Dendritic cell treated with granulocyte-macrophage colony-stimulating factor and Interleukin-4, amounts not matched to agents 40 ng/mL and 50 ng/mL, for 4 days (primary cell): ENCODE results near the gene NFRKB.

ENCODE experiments used
- H3K27ac Mint-ChIP-seq: one replicate; pipeline ENCODE4 v1.8.0; 2022; ENCODE audit warnings: mild to moderate bottlenecking, mixed read lengths
- H3K27me3 Mint-ChIP-seq: one replicate; pipeline ENCODE4 v1.8.0; 2022; ENCODE audit warnings: mild to moderate bottlenecking, mixed read lengths
- H3K36me3 Mint-ChIP-seq: one replicate; pipeline ENCODE4 v1.8.0; 2022; ENCODE audit warnings: low read depth, mixed read lengths
- H3K4me1 Mint-ChIP-seq: one replicate; pipeline ENCODE4 v1.8.0; 2022; ENCODE audit warnings: low read depth, mixed read lengths
- H3K4me3 Mint-ChIP-seq: one replicate; pipeline ENCODE4 v1.8.0; 2022; ENCODE audit warnings: mild to moderate bottlenecking, moderate library complexity, mixed read lengths
- H3K9me3 Mint-ChIP-seq: one replicate; pipeline ENCODE4 v1.8.0; 2022; ENCODE audit warnings: mixed read lengths
- intact Hi-C: fragments of 100-400 bp; cut with micrococcal nuclease; formaldehyde crosslinking; loops from one replicate; pipeline ENCODE4 v1.15.0; 2022

The NFRKB gene

GRCh38 chr11:129846508-129847335 lies 48.7 kb downstream of the NFRKB start:
- H3K27ac Mint-ChIP-seq, result no peak overlapping the region
- intact Hi-C loops, result no loop called here
- no peaks in the 10 kb centered on the region for H3K27me3 Mint-ChIP-seq
- no peak overlapping the region for H3K4me3 Mint-ChIP-seq
- H3K36me3 Mint-ChIP-seq, result peaks cover 38% of the 10 kb centered on the region
- H3K9me3 Mint-ChIP-seq, result no peaks in the 10 kb centered on the region
- peaks cover 8% of the 10 kb centered on the region for H3K4me1 Mint-ChIP-seq
